CD4-positive, alpha-beta memory T cell (primary cell): Measurements from ENCODE around the gene MYLK. TPM values are rescaled to one million over a fixed set of nuclear protein-coding genes. Genes with fewer than 3 reads are reported as not detected.
A peak's percentile ranks its signal among the peaks of the same experiment; 100 is the strongest.

Source experiments
- CTCF ChIA-PET: fragments of 350-600 bp; sonication (Branson Sonifier 250); formaldehyde crosslinking; loops from one replicate; lab custom pipeline; 2021; ENCODE audit warnings: inconsistent platforms; ENCODE audit not compliant: partially characterized antibody; lab: Charles Lee
- POLR2A ChIA-PET: fragments of 350-600 bp; sonication (Branson Sonifier 250); formaldehyde crosslinking; loops from one replicate; lab custom pipeline; 2021; ENCODE audit not compliant: partially characterized antibody; lab: Charles Lee
- DNase-seq, 5 donors: peaks; one replicate each; pipeline versions ENCODE4 v3.0.0 to v3.0.0-alpha.2; 2020 to 2022; ENCODE audit warnings: mixed read lengths in 1 of 5
- H3K27ac ChIP-seq: one replicate; pipeline ENCODE4 v1.7.0; 2013; ENCODE audit warnings: low read depth, low read length
- H3K27me3 ChIP-seq: 2 replicates; pipeline ENCODE4 v1.7.0; 2013; ENCODE audit warnings: mild to moderate bottlenecking, low read length, moderate library complexity; ENCODE audit not compliant: insufficient read depth
- H3K36me3 ChIP-seq: 2 replicates; pipeline ENCODE4 v1.7.0; 2013; ENCODE audit warnings: mild to moderate bottlenecking, low read length, moderate library complexity; ENCODE audit not compliant: insufficient read depth
- H3K4me1 ChIP-seq: 2 replicates; pipeline ENCODE4 v1.7.0; 2013; ENCODE audit warnings: mild to moderate bottlenecking, low read length, moderate library complexity; ENCODE audit not compliant: insufficient read depth
- H3K4me3 ChIP-seq, 2 donors: one replicate each; pipeline ENCODE4 v1.7.0; 2013; ENCODE audit warnings: low read length in 2 of 2, mild to moderate bottlenecking in 1 of 2
- H3K9me3 ChIP-seq, 2 donors: one replicate each; pipeline ENCODE4 v1.7.0; 2013; ENCODE audit warnings: low read length in 2 of 2, control low read depth in 1 of 2; ENCODE audit not compliant: control insufficient read depth in 1 of 2
- H3K27ac Mint-ChIP-seq, 7 donors: one replicate each; pipeline ENCODE4 v1.8.0; 2020 to 2021; ENCODE audit warnings: mixed read lengths in 7 of 7, mild to moderate bottlenecking in 6 of 7, inconsistent platforms in 3 of 7, moderate library complexity in 3 of 7
- H3K27me3 Mint-ChIP-seq, 2 donors: one replicate each; pipeline ENCODE4 v1.8.0; 2020 to 2021; ENCODE audit warnings: mixed read lengths in 2 of 2
- H3K36me3 Mint-ChIP-seq, 2 donors: one replicate each; pipeline ENCODE4 v1.8.0; 2020 to 2021; ENCODE audit warnings: mixed read lengths in 2 of 2, inconsistent platforms in 1 of 2, mild to moderate bottlenecking in 1 of 2
- H3K4me1 Mint-ChIP-seq, 4 donors: one replicate each; pipeline ENCODE4 v1.8.0; 2020 to 2021; ENCODE audit warnings: mixed read lengths in 4 of 4, mild to moderate bottlenecking in 1 of 4
- H3K4me3 Mint-ChIP-seq, 8 donors: one replicate each; pipeline ENCODE4 v1.8.0; 2020 to 2021; ENCODE audit warnings: mixed read lengths in 8 of 8, mild to moderate bottlenecking in 7 of 8, moderate library complexity in 6 of 8, inconsistent platforms in 3 of 8
- H3K9me3 Mint-ChIP-seq, 8 donors: one replicate each; pipeline ENCODE4 v1.8.0; 2020 to 2021; ENCODE audit warnings: mixed read lengths in 8 of 8, mild to moderate bottlenecking in 5 of 8, inconsistent platforms in 3 of 8, moderate library complexity in 1 of 8
- intact Hi-C: fragments of 100-400 bp; cut with micrococcal nuclease; formaldehyde crosslinking; loops from one replicate; pipeline ENCODE4 v1.15.1; 2023
- polyA plus RNA-seq, 2 donors: library from polyadenylated mRNA; unstranded; fragments of 300-500 nt; fragmentation: Illumina TruSeq; gene quantifications; one replicate each; pipeline ENCODE4 v1.2.3, GENCODE V29; 2021
- total RNA-seq, 2 experiments: library from RNA; stranded (reverse); gene quantifications; one replicate each; pipeline ENCODE4 v1.2.3, GENCODE V29; 2021

Gene MYLK
- total and polyA plus RNA-seq, 4 experiments from 2014 or later: 0.18 TPM; not detected in 3

GRCh38 chr3:123586131-123586530 is 298.0 kb downstream of the MYLK start:
- Mint-ChIP-seq H3K4me3 (no peak overlapping the region), H3K27ac (no peak overlapping the region), H3K9me3 (peaks cover 0 to 14% (median 8%) of the 10 kb centered on the region in 8 donors), H3K36me3 (peaks cover 11 to 19% of the 10 kb centered on the region in 2 donors), H3K27me3 (no peaks in the 10 kb centered on the region), H3K4me1 (peaks cover 20 to 29% (median 22%) of the 10 kb centered on the region in 4 donors)
- Histone ChIP-seq H3K4me1 (peaks cover 38% of the 10 kb centered on the region), H3K27ac (peak overlapping the region; percentile 78), H3K27me3 (no peaks in the 10 kb centered on the region), H3K4me3 (peak overlapping the region; percentile 80 to 99), H3K9me3 (peaks cover 0 to 3% of the 10 kb centered on the region in 2 donors), H3K36me3 (no peaks in the 10 kb centered on the region)
- ChIA-PET POLR2A (interaction anchor here (1.5 to 1.9 kb wide), 3 partner anchors 9 to 1789 kb away, joined by 4 read pairs; partner anchors contain the start of gene ZNF148), CTCF (no interaction called here)
- peak in 4 of 5 donors; percentile 6 to 47 (median 14) for DNase-seq
- intact Hi-C loops: loop anchor here (10.0 kb wide), 1 partner anchor 1171 kb away; the partner anchor contains the start of gene WDR5B

- POLR2A ChIA-PET: interaction anchor here (0.6 to 1.9 kb wide), 4 partner anchors 10 to 1790 kb away, joined by 3 to 4 read pairs (median 4); partner anchors contain the start of gene ZNF148
- Mint-ChIP-seq H3K36me3 (peaks cover 13 to 23% of the 10 kb centered on the region in 2 donors), H3K27me3 (no peaks in the 10 kb centered on the region), H3K9me3 (peaks cover 0 to 10% (median 3%) of the 10 kb centered on the region in 8 donors), H3K27ac (peak within 1 kb of the TSS in 6 of 7 donors; percentile 76 to 94 (median 87)), H3K4me3 (peak within 1 kb of the TSS in 5 of 8 donors; percentile 88 to 93 (median 92)), H3K4me1 (peaks cover 20 to 28% (median 22%) of the 10 kb centered on the region in 4 donors)
- intact Hi-C loops: loop anchor here (1.0 to 10.0 kb wide), 6 partner anchors 376 to 1836 kb away; partner anchors contain the start of genes CCDC14, FAM162A, GOLGB1 and SEC22A
- H3K36me3 ChIP-seq: no peaks in the 10 kb centered on the region
- H3K4me3 ChIP-seq: peak within 1 kb of the TSS; percentile 80 to 99
- no peaks in the 10 kb centered on the region for H3K9me3 ChIP-seq
- peaks cover 38% of the 10 kb centered on the region for H3K4me1 ChIP-seq
- peak within 1 kb of the TSS; percentile 78 for H3K27ac ChIP-seq
- CTCF ChIA-PET: interaction anchor here (0.7 kb wide), 1 partner anchor 383 kb away, joined by 3 read pairs; the partner anchor contains the start of gene SEC22A
- peak; percentile 90 to 96 (median 92) for DNase-seq
- no peaks in the 10 kb centered on the region for H3K27me3 ChIP-seq
Measured at GRCh38 chr3:123584988-123585937, 298.9 kb downstream of the MYLK start, which contains the start of gene HACD2. TSS of gene HACD2 (minus strand) at chr3:123585053. CDS start at chr3:123585027, 26 bp downstream.

- H3K9me3 ChIP-seq: no peaks in the 10 kb centered on the region
- DNase-seq: peak in 2 of 5 donors; percentile 4 to 5
- ChIA-PET POLR2A (interaction anchor here (0.6 to 1.9 kb wide), 5 partner anchors 11 to 1924 kb away, joined by 4 to 7 read pairs (median 4); partner anchors contain the start of genes HCLS1, SEC22A and ZNF148), CTCF (interaction anchor here (1.0 to 1.3 kb wide), 3 partner anchors 18 to 26 kb away, joined by 3 read pairs; no protein-coding TSS in a partner anchor)
- Mint-ChIP-seq H3K27me3 (no peaks in the 10 kb centered on the region), H3K4me3 (peak overlapping the region in 5 of 8 donors; percentile 88 to 93 (median 92)), H3K4me1 (peaks cover 19 to 28% (median 22%) of the 10 kb centered on the region in 4 donors), H3K27ac (peak overlapping the region in 6 of 7 donors; percentile 76 to 94 (median 87)), H3K36me3 (peaks cover 18 to 23% of the 10 kb centered on the region in 2 donors), H3K9me3 (peaks cover 0 to 2% (median 0%) of the 10 kb centered on the region in 8 donors)
- no peaks in the 10 kb centered on the region for H3K27me3 ChIP-seq
- H3K27ac ChIP-seq: peak overlapping the region; percentile 78
- H3K4me3 ChIP-seq: peak overlapping the region; percentile 80 to 99
- H3K4me1 ChIP-seq: peaks cover 38% of the 10 kb centered on the region
- intact Hi-C loops: loop anchor here (2.0 to 10.0 kb wide), 2 partner anchors 376 to 1170 kb away; partner anchors contain the start of genes CCDC14 and WDR5B
- H3K36me3 ChIP-seq: peaks cover 6% of the 10 kb centered on the region
Measured at GRCh38 chr3:123584284-123584987, 299.7 kb downstream of the MYLK start.

GRCh38 chr3:123583561-123583960 is 300.6 kb downstream of the MYLK start:
- no peak overlapping the region for H3K27ac ChIP-seq
- Mint-ChIP-seq H3K27ac (no peak overlapping the region), H3K27me3 (no peaks in the 10 kb centered on the region), H3K36me3 (peaks cover 23% of the 10 kb centered on the region in 2 donors), H3K9me3 (no peaks in the 10 kb centered on the region), H3K4me3 (peak overlapping the region in 6 of 8 donors; percentile 30 to 93 (median 78)), H3K4me1 (peaks cover 19 to 28% (median 22%) of the 10 kb centered on the region in 4 donors)
- ChIA-PET POLR2A (interaction anchor here (0.9 to 1.8 kb wide), 2 partner anchors 382 to 1923 kb away, joined by 6 to 7 read pairs; partner anchors contain the start of genes HCLS1 and SEC22A), CTCF (interaction anchor here (1.0 to 1.3 kb wide), 3 partner anchors 18 to 25 kb away, joined by 3 read pairs; no protein-coding TSS in a partner anchor)
- no peaks in the 10 kb centered on the region for H3K9me3 ChIP-seq
- no peaks in the 10 kb centered on the region for H3K27me3 ChIP-seq
- intact Hi-C loops: loop anchor here (10.0 kb wide), 1 partner anchor 1169 kb away; the partner anchor contains the start of gene WDR5B
- H3K36me3 ChIP-seq: peaks cover 8% of the 10 kb centered on the region
- no peak overlapping the region for H3K4me3 ChIP-seq
- DNase-seq: no peak
- peaks cover 38% of the 10 kb centered on the region for H3K4me1 ChIP-seq

- intact Hi-C loops: loop anchor here (10.0 kb wide), 1 partner anchor 1168 kb away; the partner anchor contains the start of gene WDR5B
- CTCF ChIA-PET: interaction anchor here (0.6 to 2.5 kb wide), 3 partner anchors 22 to 1750 kb away, joined by 3 to 10 read pairs (median 5); no protein-coding TSS in a partner anchor
Measured at GRCh38 chr3:123582315-123582714, 301.8 kb downstream of the MYLK start.

GRCh38 chr3:123576122-123576521 is 308.0 kb downstream of the MYLK start:
- Histone ChIP-seq H3K27me3 (no peaks in the 10 kb centered on the region), H3K4me3 (no peak overlapping the region), H3K27ac (no peak overlapping the region), H3K4me1 (no peaks in the 10 kb centered on the region), H3K9me3 (no peaks in the 10 kb centered on the region), H3K36me3 (peaks cover 8% of the 10 kb centered on the region)
- intact Hi-C loops: no loop called here
- Mint-ChIP-seq H3K27me3 (no peaks in the 10 kb centered on the region), H3K36me3 (peaks cover 29 to 37% of the 10 kb centered on the region in 2 donors), H3K4me1 (peaks cover 0 to 13% (median 8%) of the 10 kb centered on the region in 4 donors), H3K27ac (peak overlapping the region in 1 of 7 donors; percentile 37), H3K9me3 (no peaks in the 10 kb centered on the region), H3K4me3 (no peak overlapping the region)
- no peak for DNase-seq
- CTCF ChIA-PET: interaction anchor here (1.3 to 1.7 kb wide), 3 partner anchors 16 to 25 kb away, joined by 4 to 8 read pairs (median 6); no protein-coding TSS in a partner anchor
- POLR2A ChIA-PET: no interaction called here

More at GRCh38 chr3:123582315-123582714, 301.8 kb downstream of the MYLK start:
- no peak for DNase-seq
- peaks cover 27 to 29% of the 10 kb centered on the region in 2 donors for H3K36me3 Mint-ChIP-seq
- Histone ChIP-seq H3K27me3 (no peaks in the 10 kb centered on the region), H3K4me3 (no peak overlapping the region), H3K36me3 (peaks cover 8% of the 10 kb centered on the region), H3K9me3 (no peaks in the 10 kb centered on the region), H3K27ac (no peak overlapping the region), H3K4me1 (peaks cover 38% of the 10 kb centered on the region)
- peak overlapping the region in 1 of 7 donors; percentile 51 for H3K27ac Mint-ChIP-seq
- peaks cover 20 to 25% (median 22%) of the 10 kb centered on the region in 4 donors for H3K4me1 Mint-ChIP-seq
- H3K27me3 Mint-ChIP-seq: no peaks in the 10 kb centered on the region
- POLR2A ChIA-PET: no interaction called here
- H3K9me3 Mint-ChIP-seq: no peaks in the 10 kb centered on the region
- H3K4me3 Mint-ChIP-seq: peak overlapping the region in 1 of 8 donors; percentile 53
